PC-9 (cell line): ENCODE results near the gene PGS1. TPM values are rescaled to one million over a fixed set of nuclear protein-coding genes. Genes with fewer than 3 reads are reported as not detected.

ENCODE experiments used
- BruUV-seq: library from RNA; stranded (reverse); fragments of 400-500 nt; replicated peaks from 2 replicates; lab custom pipeline; 2021; lab: Mats Ljungman, UMichigan
- CTCF ChIA-PET: fragments of 300-600 bp; sonication (Branson Sonifier 250); formaldehyde crosslinking; loops from one replicate; lab custom pipeline; 2022; ENCODE audit warnings: antibody characterized with exemption; lab: Charles Lee
- POLR2A ChIA-PET: fragments of 300-600 bp; sonication (Branson Sonifier 250); formaldehyde crosslinking; loops from one replicate; lab custom pipeline; 2022; ENCODE audit warnings: antibody characterized with exemption; ENCODE audit not compliant: unreplicated experiment; lab: Charles Lee
- DNase-seq, 2 experiments: peaks; one replicate each; pipeline versions ENCODE4 v3.0.0 to v3.0.0-alpha.2; 2015 to 2022; ENCODE audit warnings: mixed read lengths in 1 of 2
- H2AFZ ChIP-seq: fragments of 200-600 bp; sonication (generic); 2 replicates; pipeline ENCODE4 v1.8.1; 2017; ENCODE audit warnings: antibody characterized with exemption
- H3F3A ChIP-seq: fragments of 200-600 bp; sonication (generic); 2 replicates; pipeline ENCODE4 v1.8.1; 2017; ENCODE audit warnings: antibody characterized with exemption, mild to moderate bottlenecking, low read depth; ENCODE audit not compliant: insufficient read depth
- H3K27ac ChIP-seq: fragments of 200-600 bp; sonication (generic); 2 replicates; pipeline ENCODE4 v1.6.1; 2016; ENCODE audit warnings: mixed run types
- H3K27me3 ChIP-seq: fragments of 200-600 bp; sonication (generic); 2 replicates; pipeline ENCODE4 v1.6.1; 2016; ENCODE audit warnings: low read depth, mixed run types; ENCODE audit not compliant: insufficient read depth
- H3K36me3 ChIP-seq: fragments of 200-600 bp; sonication (generic); 2 replicates; pipeline ENCODE4 v1.6.1; 2016; ENCODE audit warnings: low read depth, mixed run types
- H3K4me1 ChIP-seq: fragments of 200-600 bp; sonication (generic); replicated peaks from 2 replicates; pipeline ENCODE4 v1.6.1; 2016; ENCODE audit warnings: mixed run types; ENCODE audit not compliant: insufficient read depth
- H3K4me2 ChIP-seq: fragments of 200-600 bp; sonication (generic); 2 replicates; pipeline ENCODE4 v1.6.1; 2017; ENCODE audit warnings: mixed run types
- H3K4me3 ChIP-seq: fragments of 200-600 bp; sonication (generic); 2 replicates; pipeline ENCODE4 v1.6.1; 2016; ENCODE audit warnings: mixed run types
- H3K79me2 ChIP-seq: fragments of 200-600 bp; sonication (generic); 2 replicates; pipeline ENCODE4 v1.6.1; 2017; ENCODE audit warnings: low read depth, mixed run types
- H3K9me2 ChIP-seq: fragments of 200-600 bp; sonication (generic); 2 replicates; pipeline ENCODE4 v1.8.1; 2017; ENCODE audit warnings: mild to moderate bottlenecking; ENCODE audit not compliant: insufficient read depth
- H3K9me3 ChIP-seq: fragments of 200-600 bp; sonication (generic); 2 replicates; pipeline ENCODE4 v1.8.1; 2016; ENCODE audit warnings: low read depth; ENCODE audit not compliant: insufficient read depth
- H4K20me1 ChIP-seq: fragments of 200-600 bp; sonication (generic); 2 replicates; pipeline ENCODE4 v1.8.1; 2017; ENCODE audit not compliant: insufficient read depth
- EZH2 ChIP-seq: fragments of 200-600 bp; sonication (generic); IDR thresholded peaks from 2 replicates; pipeline ENCODE4 v1.8.0; 2017; ENCODE audit warnings: antibody characterized with exemption, low read depth
- intact Hi-C: fragments of 100-400 bp; cut with micrococcal nuclease; formaldehyde crosslinking; loops from one replicate; pipeline ENCODE4 v1.10.0; 2022; ENCODE audit not compliant: unreplicated experiment
- total RNA-seq: library from RNA; stranded (reverse); gene quantifications from 2 replicates; pipeline ENCODE4 v1.2.3, GENCODE V29; 2021
- TF ChIP-seq, protein P1 (sequence below): fragments of 200-600 bp; sonication (generic); conservative IDR thresholded peaks from 2 replicates; pipeline ENCODE4 v1.6.1; 2017; ENCODE audit warnings: mixed run types, antibody characterized with exemption, mild to moderate bottlenecking, moderate library complexity

PGS1 gene
- total RNA-seq, 1 experiment from 2014 or later, result 40.2 TPM

DNA sequence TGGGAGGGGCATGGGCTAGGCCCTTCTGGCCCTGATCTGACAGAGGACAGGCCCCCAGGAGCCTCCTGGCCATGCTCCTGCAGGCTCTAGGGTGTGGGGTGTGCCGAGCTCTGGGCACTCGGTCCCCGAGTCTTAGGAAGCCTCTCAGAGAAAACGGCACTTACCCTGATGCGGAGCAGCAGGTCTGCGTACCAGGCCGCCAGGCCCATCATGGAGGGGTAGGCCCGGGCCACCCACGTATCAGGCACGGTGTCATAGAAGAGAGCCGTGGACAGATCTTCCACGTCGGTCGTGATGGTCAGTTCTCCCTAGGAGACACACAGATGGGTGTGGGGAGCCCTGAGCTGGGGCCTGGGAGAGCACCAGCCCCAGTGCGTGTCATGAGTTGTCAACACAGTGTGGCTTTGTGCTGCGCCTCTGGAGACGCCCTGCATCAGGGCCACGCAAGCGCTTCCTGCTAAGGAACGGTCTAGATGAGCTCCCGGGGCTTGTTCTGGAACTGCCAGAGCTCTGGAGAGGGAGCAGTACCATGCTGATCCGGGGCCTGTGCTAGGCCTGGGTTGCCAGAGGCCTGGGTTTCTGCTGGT, 47.9 kb downstream of the PGS1 start:
- H4K20me1 ChIP-seq, result no peaks in the 10 kb centered on the region
- no peaks in the 10 kb centered on the region for H3K9me3 ChIP-seq
- H3K4me2 ChIP-seq, result no peak overlapping the region
- intact Hi-C loops, result no loop called here
- H3K4me1 ChIP-seq, result no peaks in the 10 kb centered on the region
- no peak for DNase-seq
- no peak overlapping the region for H2AFZ ChIP-seq
- no peaks in the 10 kb centered on the region for H3K9me2 ChIP-seq
- no peak overlapping the region for H3K27ac ChIP-seq
- no peak overlapping the region for H3K4me3 ChIP-seq
- no peak for TF ChIP-seq EZH2
- TF ChIP-seq, protein P1, sequence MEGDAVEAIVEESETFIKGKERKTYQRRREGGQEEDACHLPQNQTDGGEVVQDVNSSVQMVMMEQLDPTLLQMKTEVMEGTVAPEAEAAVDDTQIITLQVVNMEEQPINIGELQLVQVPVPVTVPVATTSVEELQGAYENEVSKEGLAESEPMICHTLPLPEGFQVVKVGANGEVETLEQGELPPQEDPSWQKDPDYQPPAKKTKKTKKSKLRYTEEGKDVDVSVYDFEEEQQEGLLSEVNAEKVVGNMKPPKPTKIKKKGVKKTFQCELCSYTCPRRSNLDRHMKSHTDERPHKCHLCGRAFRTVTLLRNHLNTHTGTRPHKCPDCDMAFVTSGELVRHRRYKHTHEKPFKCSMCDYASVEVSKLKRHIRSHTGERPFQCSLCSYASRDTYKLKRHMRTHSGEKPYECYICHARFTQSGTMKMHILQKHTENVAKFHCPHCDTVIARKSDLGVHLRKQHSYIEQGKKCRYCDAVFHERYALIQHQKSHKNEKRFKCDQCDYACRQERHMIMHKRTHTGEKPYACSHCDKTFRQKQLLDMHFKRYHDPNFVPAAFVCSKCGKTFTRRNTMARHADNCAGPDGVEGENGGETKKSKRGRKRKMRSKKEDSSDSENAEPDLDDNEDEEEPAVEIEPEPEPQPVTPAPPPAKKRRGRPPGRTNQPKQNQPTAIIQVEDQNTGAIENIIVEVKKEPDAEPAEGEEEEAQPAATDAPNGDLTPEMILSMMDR, result no peak
- no TSS peak for BruUV-seq
- ChIA-PET CTCF (no interaction called here), POLR2A (no interaction called here)
- no peaks in the 10 kb centered on the region for H3F3A ChIP-seq
- no peaks in the 10 kb centered on the region for H3K79me2 ChIP-seq
- no peaks in the 10 kb centered on the region for H3K36me3 ChIP-seq
- no peaks in the 10 kb centered on the region for H3K27me3 ChIP-seq

DNA sequence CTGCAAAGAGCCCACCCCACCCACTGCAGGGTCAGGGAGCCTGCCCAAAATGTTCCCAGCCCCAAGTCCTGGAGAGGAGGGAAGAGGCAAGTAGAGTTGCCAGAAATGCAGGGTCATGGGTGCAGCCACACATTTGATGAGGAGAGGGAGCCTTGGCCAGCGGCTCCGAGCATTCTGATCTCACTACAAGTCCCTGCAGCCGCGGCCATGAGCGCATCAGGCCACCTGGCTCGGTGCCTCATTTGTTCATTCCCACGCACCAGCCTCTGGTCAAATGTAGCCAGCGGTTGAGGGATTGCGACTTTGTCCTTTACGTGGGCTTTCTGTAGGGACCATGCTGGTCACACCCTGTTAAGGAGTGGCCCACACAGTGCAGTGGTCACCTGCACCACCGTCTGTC, 48.7 kb downstream of the PGS1 start:
- no peaks in the 10 kb centered on the region for H4K20me1 ChIP-seq
- H3K79me2 ChIP-seq, result no peaks in the 10 kb centered on the region
- CTCF ChIA-PET, result no interaction called here
- H3K36me3 ChIP-seq, result no peaks in the 10 kb centered on the region
- H3K9me2 ChIP-seq, result no peaks in the 10 kb centered on the region
- no peak overlapping the region for H3K4me2 ChIP-seq
- no peaks in the 10 kb centered on the region for H3K27me3 ChIP-seq
- H3K27ac ChIP-seq, result no peak overlapping the region
- no peaks in the 10 kb centered on the region for H3K9me3 ChIP-seq
- no peak for DNase-seq
- no peaks in the 10 kb centered on the region for H3K4me1 ChIP-seq
- H3F3A ChIP-seq, result no peaks in the 10 kb centered on the region
- BruUV-seq, result no TSS peak
- no peak overlapping the region for H3K4me3 ChIP-seq
- POLR2A ChIA-PET, result no interaction called here
- intact Hi-C loops, result no loop called here
- H2AFZ ChIP-seq, result no peak overlapping the region
- TF ChIP-seq EZH2, result no peak
- TF ChIP-seq, protein P1, result no peak

DNA sequence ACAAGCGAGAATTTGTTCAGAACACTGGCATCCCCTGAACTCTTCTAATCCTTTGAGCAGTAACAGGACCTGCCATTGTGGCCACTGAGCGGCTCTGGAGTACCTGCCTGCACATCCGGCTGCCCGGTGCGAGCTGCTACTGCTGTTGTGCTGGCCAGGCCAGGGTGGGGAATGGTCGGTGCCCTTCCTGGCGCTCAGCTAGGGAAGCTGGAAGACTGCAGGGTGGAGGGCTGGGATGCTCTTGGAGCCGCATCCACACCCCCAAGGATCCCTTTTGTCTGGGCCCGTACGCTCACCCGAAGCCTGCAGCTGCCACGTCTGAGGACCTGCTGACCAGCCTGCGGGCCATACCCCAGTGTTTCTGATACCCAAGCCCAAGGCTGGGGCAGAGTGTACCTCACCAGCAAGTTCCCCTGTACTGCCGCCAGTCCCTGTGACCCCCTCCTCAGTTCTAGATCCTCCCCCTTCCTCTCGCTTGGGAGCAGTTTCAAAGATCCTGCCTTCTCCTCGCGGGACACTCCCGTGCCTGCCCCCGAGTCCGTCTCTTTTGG, 49.7 kb downstream of the PGS1 start:
- intact Hi-C loops, result no loop called here
- no TSS peak for BruUV-seq
- H3K36me3 ChIP-seq, result no peaks in the 10 kb centered on the region

More for the DNA sequence above, 49.7 kb downstream of the PGS1 start:
- Histone ChIP-seq H3F3A (no peaks in the 10 kb centered on the region), H3K9me2 (no peaks in the 10 kb centered on the region), H3K27ac (no peak overlapping the region), H3K79me2 (no peaks in the 10 kb centered on the region), H3K4me1 (no peaks in the 10 kb centered on the region), H4K20me1 (no peaks in the 10 kb centered on the region), H3K4me3 (no peak overlapping the region), H3K9me3 (no peaks in the 10 kb centered on the region), H3K27me3 (no peaks in the 10 kb centered on the region), H2AFZ (no peak overlapping the region), H3K4me2 (no peak overlapping the region)
- POLR2A ChIA-PET, result no interaction called here
- CTCF ChIA-PET, result no interaction called here
- TF ChIP-seq, protein P1, result no peak
- no peak for TF ChIP-seq EZH2
- DNase-seq, result no peak
